Camera-type eye (tissue), 1 donor: Measurements from ENCODE around the gene CLIC3. TPM values are rescaled to one million over a fixed set of nuclear protein-coding genes. Genes with fewer than 3 reads are reported as not detected.

ENCODE experiments used
- total RNA-seq: library from RNA; depleted of rRNA; stranded (reverse); fragments of >200 nt; gene quantifications from one replicate; pipeline ENCODE4 v1.2.3, GENCODE V29; 2014

The CLIC3 gene, protein sequence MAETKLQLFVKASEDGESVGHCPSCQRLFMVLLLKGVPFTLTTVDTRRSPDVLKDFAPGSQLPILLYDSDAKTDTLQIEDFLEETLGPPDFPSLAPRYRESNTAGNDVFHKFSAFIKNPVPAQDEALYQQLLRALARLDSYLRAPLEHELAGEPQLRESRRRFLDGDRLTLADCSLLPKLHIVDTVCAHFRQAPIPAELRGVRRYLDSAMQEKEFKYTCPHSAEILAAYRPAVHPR
- 1.1 TPM for total RNA-seq

DNA sequence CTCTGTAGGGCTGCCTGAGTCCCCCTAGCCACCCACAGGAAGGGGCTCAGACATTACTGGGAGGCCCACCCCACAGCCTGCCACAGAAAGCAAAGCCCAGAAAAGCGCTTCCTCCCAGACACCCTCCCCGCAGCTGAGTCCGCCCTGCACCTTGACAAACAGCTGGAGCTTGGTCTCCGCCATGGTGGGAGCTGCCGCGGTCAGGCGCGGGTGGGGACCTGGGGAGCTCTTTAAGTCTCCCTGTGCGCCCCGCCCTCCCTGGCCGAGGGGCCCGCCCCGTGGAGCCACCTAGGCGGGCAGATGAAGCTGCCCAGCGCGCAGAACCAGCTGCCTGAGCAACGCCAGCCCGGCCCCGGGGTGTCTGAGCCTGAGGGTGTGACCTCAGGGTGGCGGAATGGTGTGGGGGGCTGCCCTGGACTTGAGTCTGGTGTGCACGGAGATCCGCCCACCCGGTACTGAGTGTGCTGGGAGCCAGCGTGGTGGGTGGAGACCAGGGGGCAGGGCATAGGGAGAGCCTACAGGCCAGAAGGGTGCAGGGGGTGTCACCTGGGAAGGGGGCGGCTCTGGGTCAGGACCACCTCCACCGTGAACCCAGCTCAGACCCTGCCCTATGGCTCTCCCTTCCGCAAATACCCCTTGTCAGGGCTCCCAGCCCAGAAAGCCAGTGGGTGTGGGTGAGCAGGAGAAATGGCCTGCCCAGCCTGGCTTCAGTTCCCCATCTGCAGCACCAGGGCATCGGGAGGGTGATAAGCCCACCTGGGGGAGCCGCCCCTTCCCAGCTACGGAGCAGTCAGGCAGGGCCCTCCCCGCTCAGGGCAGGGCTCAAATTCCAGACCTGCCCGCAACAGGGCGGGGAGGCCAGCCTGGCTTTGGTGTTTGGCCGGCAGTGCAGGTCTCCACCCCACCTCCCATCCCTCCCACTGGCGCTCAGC lies at the start of gene CLIC3:
CLIC3 (minus strand) TSS at position 208 of the 932 bp plus-strand sequence; CDS start at position 183, 25 bp downstream.

DNA sequence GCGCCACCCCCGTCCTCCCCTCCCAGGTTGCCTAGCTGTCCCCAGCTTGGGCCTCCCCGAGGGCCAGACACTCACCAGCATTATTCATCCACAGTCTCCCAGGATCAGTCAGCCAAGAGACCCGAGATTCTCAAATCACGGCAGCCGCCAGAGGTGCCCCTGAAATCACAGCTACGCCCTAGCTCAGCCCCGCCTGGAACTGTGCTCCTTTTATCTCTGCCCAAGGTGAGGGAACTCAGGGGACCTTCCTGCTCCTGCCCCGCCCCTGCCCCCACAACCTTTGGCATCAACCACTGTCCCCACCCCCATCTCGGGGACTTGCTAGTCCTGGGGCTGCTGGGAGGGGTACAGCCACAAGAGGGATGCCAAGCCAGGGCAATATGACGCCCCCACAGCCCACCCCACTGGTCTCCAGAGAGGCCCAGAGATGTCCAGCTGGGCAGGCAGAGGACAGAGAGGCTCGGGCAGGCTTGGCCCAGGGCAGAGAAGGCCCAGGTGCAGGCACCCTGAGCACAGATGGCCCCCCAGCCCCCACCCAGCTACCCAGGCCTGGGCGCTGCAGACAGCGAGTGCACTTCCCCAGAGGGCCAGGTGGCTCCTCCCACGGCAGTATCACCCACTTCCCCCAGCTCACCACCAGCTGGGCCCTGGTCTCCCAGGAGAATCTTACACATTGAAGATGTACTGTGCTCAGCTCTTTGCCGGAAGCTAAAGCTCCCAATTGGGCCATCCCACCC lies 35.7 kb upstream of the CLIC3 start, which contains the start of gene FUT7:
FUT7 (minus strand) TSS at position 185 of the 737 bp plus-strand sequence; CDS start at position 88, 97 bp downstream.

DNA sequence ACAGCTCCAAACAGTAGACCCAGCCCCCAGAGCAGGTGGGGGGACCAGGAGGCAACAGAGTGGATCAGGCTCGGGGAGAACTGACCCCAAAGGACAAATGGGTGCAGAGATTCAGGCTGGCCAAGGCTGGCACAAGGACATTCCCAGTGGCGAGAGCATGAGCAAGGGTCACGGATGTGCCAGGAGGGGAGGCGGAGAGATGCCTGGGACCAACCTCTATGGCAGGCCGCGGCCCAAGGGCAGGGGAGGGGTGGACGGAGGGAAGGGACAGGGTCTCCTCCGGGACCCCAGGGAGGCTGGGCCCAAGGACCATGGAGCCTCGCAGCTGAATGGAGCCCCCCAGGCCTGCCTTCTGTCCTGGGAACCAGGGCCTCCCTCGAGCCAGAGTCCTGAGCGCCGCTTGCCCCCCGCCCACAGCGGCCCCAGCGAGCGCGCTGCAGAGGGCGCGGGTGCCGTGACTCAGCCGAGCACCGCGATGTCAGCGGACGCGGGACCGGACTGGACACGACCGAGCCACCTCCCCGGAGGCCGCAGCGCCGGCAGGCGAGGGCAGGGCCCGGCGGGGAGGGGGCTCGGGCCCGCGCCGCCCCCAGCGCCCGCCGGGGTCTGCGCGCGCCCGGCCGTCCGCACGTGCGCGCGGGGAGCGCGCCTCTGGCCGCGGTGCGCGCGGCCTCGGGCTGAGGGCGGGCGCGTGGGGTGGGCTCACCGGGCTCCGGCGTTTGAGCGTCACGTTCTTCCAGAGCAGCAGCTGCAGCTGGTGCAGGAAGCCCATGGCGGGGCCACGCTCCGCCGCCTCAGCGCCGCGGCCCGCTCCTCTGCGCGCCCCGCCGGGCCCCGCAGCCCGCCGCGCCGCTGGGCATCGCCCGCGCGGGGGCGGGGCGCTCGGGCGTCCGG lies 31.2 kb upstream of the CLIC3 start, which contains the start of gene ABCA2:
ABCA2 (minus strand) TSS at position 869 of the 894 bp plus-strand sequence; CDS start at position 772, 97 bp downstream.

DNA sequence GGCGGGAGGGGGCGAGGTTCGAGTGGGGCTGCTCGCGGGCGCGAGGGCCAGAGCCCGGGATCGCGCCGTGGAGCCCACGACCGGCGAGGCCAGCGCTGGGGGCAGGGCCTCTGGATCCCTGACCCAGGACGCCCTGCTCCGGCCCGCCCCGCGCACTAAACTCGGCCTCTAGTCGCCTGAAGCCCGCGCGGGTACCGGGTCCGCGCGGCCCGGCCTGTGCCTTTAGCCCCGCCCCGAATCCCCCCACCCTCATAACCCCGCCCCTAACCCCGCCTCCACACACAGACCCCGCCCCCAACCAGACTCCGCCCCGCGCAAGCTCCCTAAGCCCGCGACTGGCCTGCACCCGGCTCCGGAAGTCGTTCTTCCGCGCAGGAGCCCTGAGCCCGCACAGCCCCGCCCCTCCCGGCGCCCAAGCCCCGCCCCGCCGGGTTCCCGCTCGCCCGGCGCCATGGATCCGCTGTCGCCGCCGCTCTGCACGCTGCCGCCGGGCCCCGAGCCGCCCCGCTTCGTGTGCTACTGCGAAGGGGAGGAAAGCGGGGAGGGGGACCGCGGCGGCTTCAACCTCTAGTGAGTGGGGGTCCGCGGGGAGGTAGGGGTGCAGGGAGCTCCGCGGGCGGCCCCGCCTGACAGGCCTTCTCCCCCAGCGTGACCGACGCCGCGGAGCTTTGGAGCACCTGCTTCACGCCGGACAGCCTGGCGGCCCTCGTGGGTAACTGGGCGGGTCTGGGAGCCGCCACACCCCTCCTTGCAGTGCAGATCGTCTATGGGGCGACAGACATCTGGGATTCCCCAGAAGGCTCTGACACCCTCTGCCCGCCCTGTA lies 4.2 kb downstream of the CLIC3 start, which contains the start of gene PAXX:
PAXX (plus strand) TSS at position 430 of the 826 bp plus-strand sequence; CDS start at position 452, 22 bp downstream.

DNA sequence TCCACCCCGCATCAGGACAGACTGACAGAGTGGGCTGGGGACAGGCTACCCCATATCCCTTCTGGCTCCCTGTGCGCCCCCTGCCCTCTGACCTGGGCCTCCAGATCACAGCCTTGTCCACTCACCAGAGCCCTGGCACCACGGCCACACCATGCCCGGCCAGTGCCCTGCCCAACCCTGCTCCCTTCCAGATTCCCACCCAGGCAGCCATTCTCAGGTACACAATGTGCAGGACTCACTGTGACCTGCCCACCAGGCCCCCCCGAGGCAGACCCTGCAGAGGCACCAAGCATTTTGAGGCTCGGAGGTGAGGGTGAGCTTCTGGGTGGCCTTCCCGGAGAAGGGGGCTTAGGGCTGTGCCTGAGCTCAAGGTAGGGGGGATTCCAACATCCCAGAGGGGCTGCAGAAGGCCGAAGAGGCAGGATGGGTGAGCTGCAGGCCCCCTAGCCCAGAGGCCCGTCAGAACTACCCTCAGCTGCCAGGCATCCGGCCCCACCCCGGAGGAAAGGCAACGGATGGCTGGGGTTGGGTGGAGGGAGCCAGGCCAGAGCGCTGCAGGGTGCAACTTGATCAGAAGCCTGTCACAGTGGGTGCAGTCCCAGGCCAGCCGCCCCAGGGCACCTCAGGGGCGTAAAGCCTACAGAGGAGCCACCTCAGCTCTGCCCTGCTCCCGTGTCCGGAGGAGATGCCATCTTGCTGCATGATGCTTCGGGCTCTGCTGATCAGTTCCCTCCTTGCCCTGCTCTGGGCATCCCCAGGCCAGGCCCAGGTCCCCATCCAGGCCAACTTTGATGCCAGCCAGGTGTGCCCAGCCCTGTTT lies 13.9 kb downstream of the CLIC3 start, which contains the start of gene LCNL1:
LCNL1 (plus strand) TSS at position 762 of the 820 bp plus-strand sequence. CDS start 594 bp downstream, outside the sequence.

DNA sequence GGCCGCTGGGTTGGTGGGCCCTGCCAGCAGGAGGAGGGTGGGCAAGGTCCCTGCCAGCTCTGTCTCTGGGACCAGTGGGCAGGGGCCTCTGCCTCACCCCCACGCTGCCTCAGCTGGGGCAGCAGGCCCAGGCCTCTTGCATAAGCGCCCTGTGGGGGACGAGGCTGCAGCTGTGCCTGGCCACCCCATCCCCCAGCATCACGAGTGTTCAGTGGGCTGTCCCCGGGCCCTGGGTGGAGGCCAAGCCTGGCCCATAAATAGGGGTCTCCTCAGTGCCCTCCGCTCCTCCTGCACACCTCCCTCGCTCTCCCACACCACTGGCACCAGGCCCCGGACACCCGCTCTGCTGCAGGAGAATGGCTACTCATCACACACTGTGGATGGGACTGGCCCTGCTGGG lies 19.1 kb downstream of the CLIC3 start, which contains the start of gene PTGDS:
PTGDS (plus strand) TSS at position 282 of the 400 bp plus-strand sequence; CDS start at position 357, 75 bp downstream.

DNA sequence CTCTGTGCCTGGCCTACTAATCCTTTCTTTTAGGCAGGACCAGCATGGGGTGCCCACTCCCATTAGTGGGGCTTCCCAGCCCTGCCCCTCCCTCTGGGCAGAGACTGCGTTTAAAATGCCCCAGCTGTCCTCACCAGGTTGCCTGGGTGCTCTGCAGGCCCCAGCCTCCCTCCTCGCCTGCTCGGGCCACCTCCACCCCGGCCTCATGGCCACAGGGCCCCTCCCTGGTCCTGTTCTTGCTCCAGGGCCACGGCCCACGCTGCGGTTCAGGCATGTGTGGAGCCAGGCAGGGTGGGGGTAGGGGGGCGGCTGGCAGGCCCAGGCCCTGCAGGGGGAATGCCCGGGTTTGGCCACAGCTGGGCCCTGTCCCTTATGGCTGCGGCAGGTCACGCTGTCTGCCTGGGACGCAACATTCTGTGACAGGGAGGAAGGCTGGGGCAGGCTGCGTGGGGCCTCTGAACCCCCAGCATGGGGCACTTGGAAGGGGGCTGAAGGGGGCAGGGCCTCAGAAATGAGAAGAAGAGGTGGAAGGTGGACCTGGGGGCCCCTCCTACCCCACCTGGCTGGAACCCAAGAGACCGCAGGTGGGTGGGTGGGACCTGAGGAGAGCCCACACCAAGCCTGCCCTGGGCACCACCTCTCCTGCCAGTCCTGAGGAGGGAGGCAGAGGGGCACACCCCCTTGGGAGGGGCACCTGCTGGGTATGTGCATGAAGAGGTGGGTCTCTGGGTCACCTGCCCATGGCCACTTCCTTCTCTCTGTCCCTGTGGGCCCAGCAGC lies 44.6 kb downstream of the CLIC3 start, which contains the start of gene LCN12:
LCN12 (plus strand) TSS at position 733 of the 780 bp plus-strand sequence. CDS start 55 bp downstream, outside the sequence.

Other genes with a start within 250 kb of the CLIC3 start
- gene LCN6, start 248.0 kb downstream of the CLIC3 start, total RNA-seq = not detected
- gene LCN8, start 238.3 kb downstream of the CLIC3 start, total RNA-seq = 0.38 TPM
- not detected for gene LCN15, start 232.1 kb downstream of the CLIC3 start, total RNA-seq
- 31.1 TPM for gene TMEM141, start 205.2 kb downstream of the CLIC3 start, total RNA-seq
- 2.0 TPM for gene CCDC183, start 200.2 kb downstream of the CLIC3 start, total RNA-seq
- gene RABL6, start 188.6 kb downstream of the CLIC3 start, total RNA-seq = 38.6 TPM
- 2.0 TPM for gene AJM1, start 154.1 kb downstream of the CLIC3 start, total RNA-seq
- 55.5 TPM for gene PHPT1, start 147.2 kb downstream of the CLIC3 start, total RNA-seq
- gene MAMDC4, start 144.2 kb downstream of the CLIC3 start, total RNA-seq = 8.2 TPM
- 222 TPM for gene EDF1, start 130.3 kb downstream of the CLIC3 start, total RNA-seq
- gene TRAF2, start 110.1 kb downstream of the CLIC3 start, total RNA-seq = 15.9 TPM
- 101 TPM for gene FBXW5, start 51.8 kb downstream of the CLIC3 start, total RNA-seq
- gene C8G, start 51.3 kb downstream of the CLIC3 start, total RNA-seq = not detected
- gene LCN12, start 44.3 kb downstream of the CLIC3 start, total RNA-seq = 2.9 TPM
- gene PTGDS, start 19.1 kb downstream of the CLIC3 start, total RNA-seq = 230 TPM
- 1.2 TPM for gene LCNL1, start 13.6 kb downstream of the CLIC3 start, total RNA-seq
- gene PAXX, start 4.1 kb downstream of the CLIC3 start, total RNA-seq = 25.7 TPM
- gene ABCA2, start 31.7 kb upstream of the CLIC3 start, total RNA-seq = 49.9 TPM
- gene FUT7, start 35.5 kb upstream of the CLIC3 start, total RNA-seq = not detected
- gene NPDC1, start 49.6 kb upstream of the CLIC3 start, total RNA-seq = 56.4 TPM
- gene ENTPD2, start 57.5 kb upstream of the CLIC3 start, total RNA-seq = 7.0 TPM
- 4.3 TPM for gene SAPCD2, start 74.0 kb upstream of the CLIC3 start, total RNA-seq
- gene UAP1L1, start 80.9 kb upstream of the CLIC3 start, total RNA-seq = 8.5 TPM
- 59.0 TPM for gene MAN1B1, start 90.4 kb upstream of the CLIC3 start, total RNA-seq
- gene DPP7, start 118.2 kb upstream of the CLIC3 start, total RNA-seq = 37.5 TPM
- 12.7 TPM for gene GRIN1, start 142.6 kb upstream of the CLIC3 start, total RNA-seq
- gene LRRC26, start 173.5 kb upstream of the CLIC3 start, total RNA-seq = 1.7 TPM
- gene TMEM210, start 175.5 kb upstream of the CLIC3 start, total RNA-seq = not detected
- 42.9 TPM for gene ANAPC2, start 192.0 kb upstream of the CLIC3 start, total RNA-seq
- 51.1 TPM for gene SSNA1, start 192.1 kb upstream of the CLIC3 start, total RNA-seq
- gene TPRN, start 204.2 kb upstream of the CLIC3 start, total RNA-seq = 11.3 TPM
- 34.2 TPM for gene TMEM203, start 209.1 kb upstream of the CLIC3 start, total RNA-seq
- 10.3 TPM for gene NDOR1, start 209.1 kb upstream of the CLIC3 start, total RNA-seq
- 2.7 TPM for gene RNF208, start 225.7 kb upstream of the CLIC3 start, total RNA-seq
- 0.60 TPM for gene CYSRT1, start 228.6 kb upstream of the CLIC3 start, total RNA-seq
- gene RNF224, start 230.9 kb upstream of the CLIC3 start, total RNA-seq = not detected
- gene SLC34A3, start 234.3 kb upstream of the CLIC3 start, total RNA-seq = not detected
- 374 TPM for gene TUBB4B, start 244.7 kb upstream of the CLIC3 start, total RNA-seq